Caco-2 (cell line): ENCODE measurements around the gene C5orf15. TPM values are rescaled to one million over a fixed set of nuclear protein-coding genes. Genes with fewer than 3 reads are reported as not detected.

Source experiments
- BruUV-seq: library from RNA; stranded (reverse); fragments of 400-500 nt; replicated peaks from 2 replicates; lab custom pipeline; 2021; lab: Mats Ljungman, UMichigan
- CTCF ChIA-PET: fragments of 300-600 bp; sonication (Branson Sonifier 250); formaldehyde crosslinking; loops from one replicate; lab custom pipeline; 2022; ENCODE audit warnings: antibody characterized with exemption; lab: Charles Lee
- POLR2A ChIA-PET: fragments of 300-600 bp; sonication (Branson Sonifier 250); formaldehyde crosslinking; loops from one replicate; lab custom pipeline; 2022; ENCODE audit warnings: antibody characterized with exemption; lab: Charles Lee
- DNase-seq, 2 experiments: peaks; one replicate each; pipeline versions ENCODE4 v3.0.0 to v3.0.0-alpha.2; 2020 to 2022
- H3K27me3 ChIP-seq: replicated peaks from 2 replicates; pipeline ENCODE4 v1.6.0; 2011; ENCODE audit warnings: low read length; ENCODE audit not compliant: control insufficient read depth, insufficient read depth
- H3K36me3 ChIP-seq: 2 replicates; pipeline ENCODE4 v1.5.1; 2011; ENCODE audit warnings: low read length; ENCODE audit not compliant: control insufficient read depth, insufficient read depth
- H3K4me1 ChIP-seq: fragments of 250-450 bp; sonication (Bioruptor Pico); 2 replicates; pipeline ENCODE4 v1.5.1; 2020; ENCODE audit warnings: mild to moderate bottlenecking
- H3K4me3 ChIP-seq: 2 replicates; pipeline ENCODE4 v1.5.1; 2011; ENCODE audit warnings: low read depth, mild to moderate bottlenecking, control low read depth, low read length
- H3K9me3 ChIP-seq: fragments of 250-450 bp; sonication (Bioruptor Pico); 2 replicates; pipeline ENCODE4 v1.5.1; 2020; ENCODE audit warnings: mild to moderate bottlenecking, moderate library complexity
- H3K27ac Mint-ChIP-seq: one replicate; pipeline ENCODE4 v1.8.0; 2022; ENCODE audit warnings: mixed read lengths; ENCODE audit not compliant: unreplicated experiment
- H3K27me3 Mint-ChIP-seq: one replicate; pipeline ENCODE4 v1.8.0; 2022; ENCODE audit warnings: mixed read lengths; ENCODE audit not compliant: insufficient read depth, unreplicated experiment
- H3K36me3 Mint-ChIP-seq: one replicate; pipeline ENCODE4 v1.8.0; 2022; ENCODE audit warnings: mild to moderate bottlenecking, mixed read lengths; ENCODE audit not compliant: insufficient read depth, unreplicated experiment
- H3K4me1 Mint-ChIP-seq: one replicate; pipeline ENCODE4 v1.8.0; 2022; ENCODE audit warnings: low read depth, mixed read lengths; ENCODE audit not compliant: unreplicated experiment
- H3K4me3 Mint-ChIP-seq: one replicate; pipeline ENCODE4 v1.8.0; 2022; ENCODE audit warnings: mild to moderate bottlenecking, moderate library complexity, mixed read lengths; ENCODE audit not compliant: unreplicated experiment
- H3K9me3 Mint-ChIP-seq: one replicate; pipeline ENCODE4 v1.8.0; 2022; ENCODE audit warnings: mixed read lengths; ENCODE audit not compliant: unreplicated experiment
- intact Hi-C: fragments of 100-400 bp; cut with micrococcal nuclease; formaldehyde crosslinking; loops from one replicate; pipeline ENCODE4 v1.10.0; 2022; ENCODE audit not compliant: unreplicated experiment
- total RNA-seq: library from RNA; stranded (reverse); gene quantifications from 2 replicates; pipeline ENCODE4 v1.2.3, GENCODE V29; 2022
- TF ChIP-seq, protein P1 (sequence below), 2 experiments: fragments of 200-600 bp in 1 of 2; IDR thresholded peaks; 1 replicate in 1 of 2; 2 replicates in 1 of 2; pipeline versions ENCODE4 v1.5.1 to v1.8.0; 2011 to 2022; ENCODE audit warnings: antibody characterized with exemption in 1 of 2, control low read depth in 1 of 2, inconsistent platforms in 1 of 2, low read depth in 1 of 2, low read length in 1 of 2, mild to moderate bottlenecking in 1 of 2, moderate library complexity in 1 of 2; ENCODE audit not compliant: insufficient read depth in 1 of 2, severe bottlenecking in 1 of 2, unreplicated experiment in 1 of 2

C5orf15 gene
- total RNA-seq, 1 experiment from 2014 or later: 35.6 TPM

DNA sequence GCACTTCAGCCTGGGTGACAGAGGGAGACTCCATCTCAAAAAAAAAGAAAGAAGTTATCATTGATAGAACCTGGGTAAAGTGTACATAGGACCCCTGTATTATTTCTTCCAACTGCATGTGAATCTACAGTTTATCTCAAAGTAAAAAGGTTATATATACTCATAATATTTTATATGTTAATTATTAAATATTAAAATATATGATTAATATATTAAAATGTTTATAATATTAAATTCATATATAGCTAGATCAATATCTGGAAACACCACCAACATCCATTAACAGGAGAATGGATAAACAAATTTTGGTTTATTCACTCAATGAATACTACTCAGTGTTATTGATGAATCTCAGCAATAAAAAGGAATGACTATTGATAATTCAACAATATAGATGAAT lies 19.7 kb downstream of the C5orf15 start:
- Histone ChIP-seq H3K36me3 (no peaks in the 10 kb centered on the region), H3K4me3 (no peak overlapping the region), H3K27me3 (no peaks in the 10 kb centered on the region), H3K9me3 (no peaks in the 10 kb centered on the region), H3K4me1 (no peaks in the 10 kb centered on the region)
- H3K4me3 Mint-ChIP-seq: no peak overlapping the region
- H3K36me3 Mint-ChIP-seq: no peaks in the 10 kb centered on the region
- no peak for DNase-seq
- no peaks in the 10 kb centered on the region for H3K9me3 Mint-ChIP-seq
- no peaks in the 10 kb centered on the region for H3K27me3 Mint-ChIP-seq
- H3K4me1 Mint-ChIP-seq: no peaks in the 10 kb centered on the region
- BruUV-seq: no TSS peak
- no peak overlapping the region for H3K27ac Mint-ChIP-seq
- CTCF ChIA-PET: no interaction called here
- TF ChIP-seq, protein P1, sequence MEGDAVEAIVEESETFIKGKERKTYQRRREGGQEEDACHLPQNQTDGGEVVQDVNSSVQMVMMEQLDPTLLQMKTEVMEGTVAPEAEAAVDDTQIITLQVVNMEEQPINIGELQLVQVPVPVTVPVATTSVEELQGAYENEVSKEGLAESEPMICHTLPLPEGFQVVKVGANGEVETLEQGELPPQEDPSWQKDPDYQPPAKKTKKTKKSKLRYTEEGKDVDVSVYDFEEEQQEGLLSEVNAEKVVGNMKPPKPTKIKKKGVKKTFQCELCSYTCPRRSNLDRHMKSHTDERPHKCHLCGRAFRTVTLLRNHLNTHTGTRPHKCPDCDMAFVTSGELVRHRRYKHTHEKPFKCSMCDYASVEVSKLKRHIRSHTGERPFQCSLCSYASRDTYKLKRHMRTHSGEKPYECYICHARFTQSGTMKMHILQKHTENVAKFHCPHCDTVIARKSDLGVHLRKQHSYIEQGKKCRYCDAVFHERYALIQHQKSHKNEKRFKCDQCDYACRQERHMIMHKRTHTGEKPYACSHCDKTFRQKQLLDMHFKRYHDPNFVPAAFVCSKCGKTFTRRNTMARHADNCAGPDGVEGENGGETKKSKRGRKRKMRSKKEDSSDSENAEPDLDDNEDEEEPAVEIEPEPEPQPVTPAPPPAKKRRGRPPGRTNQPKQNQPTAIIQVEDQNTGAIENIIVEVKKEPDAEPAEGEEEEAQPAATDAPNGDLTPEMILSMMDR (IDR thresholded peaks at IDR 0.05; ENCODE audit: insufficient read depth in 1 of 2, low read depth in 1 of 2, low read length in 1 of 2, severe bottlenecking in 1 of 2, unreplicated experiment in 1 of 2): no peak
- POLR2A ChIA-PET: no interaction called here
- intact Hi-C loops: no loop called here

DNA sequence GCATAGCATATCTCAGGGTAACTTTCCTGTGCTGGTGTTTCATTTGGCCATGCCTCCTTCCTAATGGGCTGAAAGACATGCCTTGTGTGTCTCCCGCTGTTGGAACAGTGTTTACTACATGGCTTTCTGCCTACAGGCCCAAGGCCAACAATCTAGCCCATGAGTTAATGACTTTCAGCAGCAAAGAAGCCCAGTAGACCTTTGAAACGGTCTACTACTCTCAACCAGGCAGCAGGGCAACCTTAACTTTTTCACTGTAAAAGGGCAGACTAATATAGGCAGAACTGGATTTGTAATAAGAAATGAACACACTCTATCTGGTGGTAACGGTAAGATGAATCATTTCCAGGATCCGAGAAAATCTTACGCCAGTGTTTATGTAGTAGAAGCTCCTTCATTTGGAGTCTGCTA lies 21.0 kb downstream of the C5orf15 start:
- intact Hi-C loops: no loop called here
- no peak overlapping the region for H3K4me3 Mint-ChIP-seq
- no peaks in the 10 kb centered on the region for H3K27me3 Mint-ChIP-seq
- no peaks in the 10 kb centered on the region for H3K27me3 ChIP-seq
- CTCF ChIA-PET: interaction anchor here (1.5 kb wide), 1 partner anchor 524 kb away, joined by 3 read pairs; no protein-coding TSS in a partner anchor
- H3K36me3 ChIP-seq: no peaks in the 10 kb centered on the region
- no peaks in the 10 kb centered on the region for H3K4me1 Mint-ChIP-seq
- no peaks in the 10 kb centered on the region for H3K36me3 Mint-ChIP-seq
- H3K9me3 ChIP-seq: no peaks in the 10 kb centered on the region
- TF ChIP-seq, protein P1 (IDR thresholded peaks at IDR 0.05; ENCODE audit: insufficient read depth in 1 of 2, low read depth in 1 of 2, low read length in 1 of 2, severe bottlenecking in 1 of 2, unreplicated experiment in 1 of 2): no peak
- POLR2A ChIA-PET: no interaction called here
- no TSS peak for BruUV-seq
- no peak overlapping the region for H3K27ac Mint-ChIP-seq
- no peaks in the 10 kb centered on the region for H3K4me1 ChIP-seq
- H3K9me3 Mint-ChIP-seq: no peaks in the 10 kb centered on the region
- no peak overlapping the region for H3K4me3 ChIP-seq
- DNase-seq: no peak

- Histone ChIP-seq H3K27me3 (no peaks in the 10 kb centered on the region), H3K9me3 (no peaks in the 10 kb centered on the region), H3K4me3 (no peak overlapping the region), H3K36me3 (no peaks in the 10 kb centered on the region), H3K4me1 (no peaks in the 10 kb centered on the region)
- DNase-seq: no peak
- H3K4me3 Mint-ChIP-seq: no peak overlapping the region
- ChIA-PET POLR2A (no interaction called here), CTCF (interaction anchor here (1.0 to 1.5 kb wide), 1 partner anchor 522 kb away, joined by 3 to 4 read pairs; no protein-coding TSS in a partner anchor)
- TF ChIP-seq, protein P1 (IDR thresholded peaks at IDR 0.05; ENCODE audit: insufficient read depth in 1 of 2, low read depth in 1 of 2, low read length in 1 of 2, severe bottlenecking in 1 of 2, unreplicated experiment in 1 of 2): no peak
- intact Hi-C loops: loop anchor here (2.0 kb wide), 1 partner anchor 191 kb away; no protein-coding TSS in a partner anchor
- H3K27me3 Mint-ChIP-seq: no peaks in the 10 kb centered on the region
- H3K36me3 Mint-ChIP-seq: no peaks in the 10 kb centered on the region
- no peaks in the 10 kb centered on the region for H3K9me3 Mint-ChIP-seq
- BruUV-seq: no TSS peak
- H3K4me1 Mint-ChIP-seq: no peaks in the 10 kb centered on the region
- no peak overlapping the region for H3K27ac Mint-ChIP-seq
Observed at GRCh38 chr5:133945568-133945967, 22.9 kb downstream of the C5orf15 start.
